ENCODE data around the gene ZNF217.
"Not testable (repeated sequence)": the region's sequence is repeated elsewhere in the genome, so short reads cannot be mapped to it uniquely, and the experiment has no call there.

ZNF217 gene

DNA sequence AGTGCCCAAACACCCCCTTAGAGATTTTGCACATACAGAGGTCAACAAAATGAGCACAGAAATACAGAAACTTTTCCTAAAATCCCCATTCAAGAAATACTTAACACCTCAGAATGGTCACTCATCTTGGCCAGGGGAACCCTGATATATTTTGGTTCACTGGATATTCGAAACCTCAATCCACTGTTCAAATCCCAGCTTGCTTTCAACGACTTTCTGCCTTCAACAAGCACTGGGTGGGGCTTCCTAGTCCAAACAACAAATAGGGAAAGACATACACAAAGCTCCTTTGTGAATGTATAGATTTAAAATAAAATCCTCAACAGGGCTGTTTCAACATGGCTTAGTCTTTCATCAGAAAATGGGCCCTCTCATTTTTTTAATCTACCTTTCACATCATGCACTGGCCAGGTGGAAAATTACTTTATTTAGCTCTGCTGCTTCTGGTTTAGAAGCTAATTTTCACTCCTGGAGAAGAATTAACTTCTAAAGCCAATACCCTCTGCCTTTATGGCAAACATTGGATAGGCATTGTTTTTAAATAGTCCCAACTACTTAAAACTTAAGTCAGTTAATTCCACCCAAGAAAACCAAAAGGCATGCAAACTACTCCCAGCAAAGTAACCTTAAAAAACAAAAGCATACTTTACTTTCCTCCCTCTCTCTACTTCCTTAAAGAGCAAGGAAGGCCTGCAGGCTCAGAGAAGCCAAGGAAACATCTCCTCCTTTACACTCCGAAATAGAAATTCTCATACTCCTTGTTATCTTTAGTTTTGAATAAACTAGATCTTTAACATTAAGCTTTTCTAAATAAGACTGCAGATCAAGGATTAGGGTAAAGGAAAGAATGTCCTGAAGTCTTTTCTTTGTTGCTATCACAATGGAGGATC is 9.7 kb downstream of the ZNF217 start:
- not testable (repeated sequence) for DNase-seq (ENCODE audit: low spot score)

GRCh38 chr20:53582574-53583351 is 10.9 kb downstream of the ZNF217 start:
- TF ChIP-seq, protein P1, sequence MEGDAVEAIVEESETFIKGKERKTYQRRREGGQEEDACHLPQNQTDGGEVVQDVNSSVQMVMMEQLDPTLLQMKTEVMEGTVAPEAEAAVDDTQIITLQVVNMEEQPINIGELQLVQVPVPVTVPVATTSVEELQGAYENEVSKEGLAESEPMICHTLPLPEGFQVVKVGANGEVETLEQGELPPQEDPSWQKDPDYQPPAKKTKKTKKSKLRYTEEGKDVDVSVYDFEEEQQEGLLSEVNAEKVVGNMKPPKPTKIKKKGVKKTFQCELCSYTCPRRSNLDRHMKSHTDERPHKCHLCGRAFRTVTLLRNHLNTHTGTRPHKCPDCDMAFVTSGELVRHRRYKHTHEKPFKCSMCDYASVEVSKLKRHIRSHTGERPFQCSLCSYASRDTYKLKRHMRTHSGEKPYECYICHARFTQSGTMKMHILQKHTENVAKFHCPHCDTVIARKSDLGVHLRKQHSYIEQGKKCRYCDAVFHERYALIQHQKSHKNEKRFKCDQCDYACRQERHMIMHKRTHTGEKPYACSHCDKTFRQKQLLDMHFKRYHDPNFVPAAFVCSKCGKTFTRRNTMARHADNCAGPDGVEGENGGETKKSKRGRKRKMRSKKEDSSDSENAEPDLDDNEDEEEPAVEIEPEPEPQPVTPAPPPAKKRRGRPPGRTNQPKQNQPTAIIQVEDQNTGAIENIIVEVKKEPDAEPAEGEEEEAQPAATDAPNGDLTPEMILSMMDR (IDR thresholded peaks at IDR 0.05; ENCODE audit: extremely low read depth, missing control alignments) = no peak
- no peak for DNase-seq (ENCODE audit: low spot score)

- TF ChIP-seq, protein P1 (IDR thresholded peaks at IDR 0.05; ENCODE audit: extremely low read depth, missing control alignments) = no peak
- DNase-seq (ENCODE audit: low spot score) = no peak
Observed at GRCh38 chr20:53582251-53582570, 11.4 kb downstream of the ZNF217 start.

DNA sequence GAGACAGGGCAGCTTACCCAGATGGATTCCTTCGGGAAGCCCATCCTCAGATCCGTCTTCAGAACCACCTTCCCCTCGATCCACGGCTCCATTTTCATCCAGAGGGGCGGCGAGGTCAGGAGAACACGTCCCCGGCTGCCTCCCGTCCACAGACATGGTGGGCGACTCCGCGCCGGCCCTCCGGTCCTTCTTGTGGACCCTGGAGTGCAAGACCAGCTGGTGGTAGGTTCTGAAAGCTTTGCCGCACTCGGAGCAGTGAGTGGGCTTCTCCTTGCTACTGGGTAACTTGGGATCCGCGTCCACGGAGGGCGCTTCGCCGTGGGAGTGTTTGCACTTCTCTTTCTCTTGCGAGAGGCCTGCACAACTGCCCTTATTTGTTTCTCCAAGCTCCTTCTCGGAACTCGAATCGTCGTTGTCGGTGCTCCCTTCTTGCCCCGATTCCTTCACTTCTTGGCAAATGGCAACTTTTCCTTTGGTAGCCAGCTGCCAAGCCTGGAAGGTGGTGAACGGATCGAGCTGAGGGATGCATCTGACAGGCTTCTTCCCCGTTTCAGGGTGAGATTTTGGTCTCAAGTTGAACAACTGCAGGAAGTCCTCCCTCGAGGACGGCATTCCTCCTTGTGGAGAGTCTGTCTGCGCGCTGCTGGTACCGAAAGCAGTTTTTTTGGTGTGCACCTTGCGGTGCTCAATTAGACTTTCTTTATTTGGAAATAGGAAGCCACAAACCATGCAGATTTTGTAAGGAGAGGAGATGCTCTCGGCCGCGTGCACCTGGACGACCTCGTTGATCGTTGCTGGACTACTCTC is 12.0 kb downstream of the ZNF217 start:
- TF ChIP-seq, protein P1 (IDR thresholded peaks at IDR 0.05; ENCODE audit: extremely low read depth, missing control alignments) = no peak
- DNase-seq (ENCODE audit: low spot score) = no peak

- TF ChIP-seq, protein P1 (IDR thresholded peaks at IDR 0.05; ENCODE audit: extremely low read depth, missing control alignments) = no peak
- no peak for DNase-seq (ENCODE audit: low spot score)
Observed at GRCh38 chr20:53580376-53581111, 13.1 kb downstream of the ZNF217 start.

GRCh38 chr20:53579581-53580375 is 13.9 kb downstream of the ZNF217 start:
- TF ChIP-seq, protein P1 (IDR thresholded peaks at IDR 0.05; ENCODE audit: extremely low read depth, missing control alignments) = no peak
- no peak for DNase-seq (ENCODE audit: low spot score)

- TF ChIP-seq, protein P1 (IDR thresholded peaks at IDR 0.05; ENCODE audit: extremely low read depth, missing control alignments) = no peak
- no peak for DNase-seq (ENCODE audit: low spot score)
Observed at GRCh38 chr20:53579266-53579580, 14.4 kb downstream of the ZNF217 start.
